ENCODE data around the gene DMBT1.

Gene DMBT1

GRCh38 chr10:122560279-122560804 lies at the start of gene DMBT1:
DMBT1 (plus strand) TSS chr10:122560754; CDS start chr10:122560771, 17 bp downstream.
- no peak for DNase-seq

GRCh38 chr10:122513053-122513452 lies 47.5 kb upstream of the DMBT1 start:
- no peak for DNase-seq

- no peak for DNase-seq
Observed at GRCh38 chr10:122514045-122514840, 46.3 kb upstream of the DMBT1 start.

- no peak for DNase-seq
Observed at GRCh38 chr10:122515022-122515424, 45.5 kb upstream of the DMBT1 start.

- no peak for DNase-seq
Observed at GRCh38 chr10:122515588-122516231, 44.8 kb upstream of the DMBT1 start.

- DNase-seq = no peak
Observed at GRCh38 chr10:122516734-122517133, 43.8 kb upstream of the DMBT1 start.

- no peak for DNase-seq
Observed at GRCh38 chr10:122519144-122519543, 41.4 kb upstream of the DMBT1 start.

GRCh38 chr10:122519873-122520272 lies 40.7 kb upstream of the DMBT1 start:
- no peak for DNase-seq

GRCh38 chr10:122521011-122521410 lies 39.5 kb upstream of the DMBT1 start:
- no peak for DNase-seq

- no peak for DNase-seq
Observed at GRCh38 chr10:122524811-122525210, 35.7 kb upstream of the DMBT1 start.

- no peak for DNase-seq
Observed at GRCh38 chr10:122525788-122526187, 34.8 kb upstream of the DMBT1 start.

- DNase-seq = no peak
Observed at GRCh38 chr10:122526892-122527291, 33.7 kb upstream of the DMBT1 start.

GRCh38 chr10:122530177-122530576 lies 30.4 kb upstream of the DMBT1 start:
- DNase-seq = no peak

GRCh38 chr10:122531261-122531660 lies 29.3 kb upstream of the DMBT1 start:
- DNase-seq = no peak

GRCh38 chr10:122531939-122532338 lies 28.6 kb upstream of the DMBT1 start:
- DNase-seq = no peak

GRCh38 chr10:122532601-122533296 lies 27.8 kb upstream of the DMBT1 start:
- DNase-seq = no peak

GRCh38 chr10:122537545-122537944 lies 23.0 kb upstream of the DMBT1 start:
- no peak for DNase-seq

GRCh38 chr10:122541541-122542002 lies 19.0 kb upstream of the DMBT1 start:
- no peak for DNase-seq

GRCh38 chr10:122543676-122544445 lies 16.7 kb upstream of the DMBT1 start:
- DNase-seq = no peak

- DNase-seq = no peak
Observed at GRCh38 chr10:122544493-122544892, 16.1 kb upstream of the DMBT1 start.

- DNase-seq = no peak
Observed at GRCh38 chr10:122546242-122546641, 14.3 kb upstream of the DMBT1 start.

GRCh38 chr10:122548407-122549085 lies 12.0 kb upstream of the DMBT1 start:
- no peak for DNase-seq
